SK-N-MC (cell line): ENCODE measurements around the gene CCDC60.

Experiments used
- EZH2 ChIP-seq: fragments of 200-600 bp; sonication (generic); IDR thresholded peaks from one replicate; pipeline ENCODE4 v1.6.1; 2017; ENCODE audit warnings: antibody characterized with exemption
- FOXP2 ChIP-seq: optimal IDR thresholded peaks from 2 replicates; pipeline ENCODE3; 2011; ENCODE audit warnings: mild to moderate bottlenecking, moderate library complexity; ENCODE audit not compliant: insufficient read depth; ENCODE audit errors: extremely low read length, control extremely low read depth
- POLR2AphosphoS5 ChIP-seq: IDR thresholded peaks from 2 replicates; pipeline ENCODE4 v1.6.1; 2012; ENCODE audit warnings: mild to moderate bottlenecking, low read depth, low read length, borderline replicate concordance

- no peak for TF ChIP-seq EZH2
- no peak for TF ChIP-seq POLR2AphosphoS5
- TF ChIP-seq FOXP2, result no peak
Observed at GRCh38 chr12:119378903-119379302, 44.4 kb downstream of the CCDC60 start.
